ENCODE measurements around the gene EML6. TPM values are rescaled to one million over a fixed set of nuclear protein-coding genes. Genes with fewer than 3 reads are reported as not detected.

Gene EML6
- total RNA-seq, 1 experiment from 2014 or later: 6.6 TPM

- intact Hi-C loops (cut with micrococcal nuclease): loop anchor here (5.0 to 10.0 kb wide), 2 partner anchors 111 to 453 kb away; no protein-coding TSS in a partner anchor
- ChIA-PET CTCF (interaction anchor here (1.6 kb wide), 1 partner anchor 114 kb away, joined by 4 read pairs; no protein-coding TSS in a partner anchor), RAD21 (ENCODE audit: low non-redundant PET in 1 of 2, low total read pairs in 2 of 2, uncharacterized antibody in 2 of 2, unreplicated experiment in 2 of 2) (no interaction called here), POLR2A (no interaction called here)
- Histone ChIP-seq H3K9me2 (ENCODE audit: insufficient read depth) (no peaks in the 10 kb centered on the region), H3K4me1 (ENCODE audit: control insufficient read depth in 1 of 2, insufficient read depth in 2 of 2, low read length in 2 of 2) (peaks cover 3 to 27% of the 10 kb centered on the region in 2 experiments; a peak in 3 of 4 replicates), H3K27me3 (ENCODE audit: insufficient read depth, low read length) (no peaks in the 10 kb centered on the region), H3K36me3 (ENCODE audit: control insufficient read depth in 1 of 2, insufficient read depth in 2 of 2, low read length in 2 of 2) (no peaks in the 10 kb centered on the region), H3K9me3 (ENCODE audit: control insufficient read depth in 1 of 2, insufficient read depth in 1 of 2, low read depth in 1 of 2, low read length in 2 of 2) (no peaks in the 10 kb centered on the region), H3K4me2 (ENCODE audit: low read length) (peak overlapping the region; percentile 74), H3K79me2 (ENCODE audit: insufficient read depth, low read length) (no peaks in the 10 kb centered on the region), H3K27ac (ENCODE audit: low read depth, low read length) (peak overlapping the region; percentile 61), H3K9ac (ENCODE audit: low read length) (peak overlapping the region; percentile 80), H3K4me3 (replicated peaks in 1 of 2; ENCODE audit: low read depth in 1 of 2, low read length in 2 of 2) (peak overlapping the region; percentile 78 to 80), H4K20me1 (ENCODE audit: insufficient read depth) (no peaks in the 10 kb centered on the region), H2AFZ (ENCODE audit: low read depth, low read length, poor library complexity, severe bottlenecking) (peak overlapping the region; percentile 60)
- TSS peak; percentile 44 for BruUV-seq (replicated peaks)
- TF ChIP-seq EZH2phosphoT487 (IDR thresholded peaks at IDR 0.05; ENCODE audit: borderline replicate concordance) (no peak), CEBPB (IDR thresholded peaks at IDR 0.05; ENCODE audit: low read depth) (no peak), ZFX (IDR thresholded peaks at IDR 0.05) (no peak), POLR2A (IDR thresholded peaks at IDR 0.05; ENCODE audit: borderline replicate concordance, extremely low read depth, insufficient read depth, insufficient read length) (no peak), CBX3 (IDR thresholded peaks at IDR 0.05; ENCODE audit: low read depth) (no peak)
- ATAC-seq: peak; percentile 4
- DNase-seq (ENCODE audit: low read depth, low spot score): no peak
Observed at GRCh38 chr2:54723996-54724559, 616 bp downstream of the EML6 start.

GRCh38 chr2:54724560-54725342 lies 1.3 kb downstream of the EML6 start:
- no peak for TF ChIP-seq ELF1 (IDR thresholded peaks at IDR 0.05; ENCODE audit: borderline replicate concordance, low read depth)
- TF ChIP-seq RAD21 (IDR thresholded peaks at IDR 0.05; ENCODE audit: low read depth): no peak
- TF ChIP-seq POLR2A (IDR thresholded peaks at IDR 0.05; ENCODE audit: borderline replicate concordance, extremely low read depth, insufficient read depth, insufficient read length): no peak
- no peak for TF ChIP-seq SP1 (IDR thresholded peaks at IDR 0.05; ENCODE audit: low read depth)
- TF ChIP-seq CEBPB (IDR thresholded peaks at IDR 0.05; ENCODE audit: low read depth): no peak
- no peak for TF ChIP-seq MAX (IDR thresholded peaks at IDR 0.05)
- no peak for TF ChIP-seq YY1 (IDR thresholded peaks at IDR 0.05; ENCODE audit: extremely low read depth, insufficient replicate concordance, low read depth, low read length)
- no peak for TF ChIP-seq ZBTB33 (IDR thresholded peaks at IDR 0.05; ENCODE audit: extremely low read depth, insufficient replicate concordance, low read length)
- TF ChIP-seq ATF3 (IDR thresholded peaks at IDR 0.05): no peak
- TF ChIP-seq SIN3A (IDR thresholded peaks at IDR 0.05; ENCODE audit: low read depth): no peak
- no peak for TF ChIP-seq EZH2phosphoT487 (IDR thresholded peaks at IDR 0.05; ENCODE audit: borderline replicate concordance)
- no peak for ATAC-seq
- Histone ChIP-seq H3K36me3 (ENCODE audit: control insufficient read depth in 1 of 2, insufficient read depth in 2 of 2, low read length in 2 of 2) (no peaks in the 10 kb centered on the region), H3K4me1 (ENCODE audit: control insufficient read depth in 1 of 2, insufficient read depth in 2 of 2, low read length in 2 of 2) (peaks cover 3 to 32% of the 10 kb centered on the region in 2 experiments; a peak in 3 of 4 replicates), H3K79me2 (ENCODE audit: insufficient read depth, low read length) (no peaks in the 10 kb centered on the region), H4K20me1 (ENCODE audit: insufficient read depth) (no peaks in the 10 kb centered on the region), H2AFZ (ENCODE audit: low read depth, low read length, poor library complexity, severe bottlenecking) (no peak overlapping the region), H3K27ac (ENCODE audit: low read depth, low read length) (no peak overlapping the region), H3K4me3 (replicated peaks in 1 of 2; ENCODE audit: low read depth in 1 of 2, low read length in 2 of 2) (no peak overlapping the region; a peak in 1 of 4 replicates), H3K9me2 (ENCODE audit: insufficient read depth) (no peaks in the 10 kb centered on the region), H3K9me3 (ENCODE audit: control insufficient read depth in 1 of 2, insufficient read depth in 1 of 2, low read depth in 1 of 2, low read length in 2 of 2) (no peaks in the 10 kb centered on the region), H3K27me3 (ENCODE audit: insufficient read depth, low read length) (no peaks in the 10 kb centered on the region), H3K4me2 (ENCODE audit: low read length) (peak overlapping the region; percentile 74), H3K9ac (ENCODE audit: low read length) (peak overlapping the region; percentile 80)
- intact Hi-C loops (cut with micrococcal nuclease): loop anchor here (5.0 to 10.0 kb wide), 3 partner anchors 48 to 453 kb away; no protein-coding TSS in a partner anchor
- RAD21 ChIA-PET (ENCODE audit: low non-redundant PET in 1 of 2, low total read pairs in 2 of 2, uncharacterized antibody in 2 of 2, unreplicated experiment in 2 of 2): no interaction called here
- no peak for DNase-seq (ENCODE audit: low read depth, low spot score)
- POLR2A ChIA-PET: no interaction called here
- CTCF ChIA-PET: no interaction called here
- BruUV-seq (replicated peaks): no TSS peak

Data from HCT116 (cell line).